ENCODE measurements around the gene POU2AF1.
"Not testable (repeated sequence)": the region's sequence is repeated elsewhere in the genome, so short reads cannot be mapped to it uniquely, and the experiment has no call there.

The POU2AF1 gene

GRCh38 chr11:111409915-111410314 lies 30.8 kb upstream of the POU2AF1 start:
- no peak for DNase-seq (ENCODE audit: low read depth)

GRCh38 chr11:111408789-111409727 lies 30.0 kb upstream of the POU2AF1 start:
- no peak for DNase-seq (ENCODE audit: low read depth)

DNA sequence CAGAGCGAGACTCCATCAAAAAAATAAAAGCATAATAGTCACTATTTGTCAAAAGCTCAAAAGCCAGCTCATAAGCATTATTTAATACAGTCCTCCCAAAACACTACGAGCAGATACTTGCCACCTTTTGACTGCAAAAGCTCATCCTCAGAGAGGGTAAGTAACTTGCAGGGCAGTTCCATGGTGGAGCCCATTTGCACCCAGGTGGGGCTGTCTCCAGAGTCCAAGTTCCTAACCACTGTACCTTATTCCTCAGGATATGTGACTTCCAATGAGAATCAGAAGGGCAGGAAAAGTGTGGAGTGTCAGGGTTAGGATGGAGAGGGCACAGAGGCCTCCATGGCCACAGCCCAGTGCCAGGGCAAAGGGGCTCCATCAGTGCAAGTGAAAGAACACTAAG lies 28.6 kb upstream of the POU2AF1 start:
- no peak for DNase-seq (ENCODE audit: low read depth)

DNA sequence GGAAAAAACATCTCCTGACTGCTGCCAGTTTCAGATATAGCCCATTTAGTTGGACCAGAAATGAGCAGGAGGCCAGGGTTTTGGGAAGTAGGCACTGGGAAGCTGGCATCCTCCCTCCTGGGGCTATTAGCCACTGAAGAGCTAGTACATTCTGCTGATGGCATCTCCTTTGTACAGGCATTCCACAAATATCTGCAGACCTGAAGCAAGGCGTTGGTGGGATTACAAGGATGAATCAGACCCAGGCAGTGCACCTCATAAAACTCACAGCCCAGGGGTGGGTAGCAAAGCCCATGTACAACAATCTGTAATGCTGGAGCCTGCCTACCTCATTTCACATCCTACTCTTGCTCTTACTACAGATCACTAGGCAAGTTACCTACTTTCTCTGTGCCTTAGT lies 27.5 kb upstream of the POU2AF1 start:
- no peak for DNase-seq (ENCODE audit: low read depth)

- no peak for DNase-seq (ENCODE audit: low read depth)
Observed at GRCh38 chr11:111406091-111406490, 27.0 kb upstream of the POU2AF1 start.

DNA sequence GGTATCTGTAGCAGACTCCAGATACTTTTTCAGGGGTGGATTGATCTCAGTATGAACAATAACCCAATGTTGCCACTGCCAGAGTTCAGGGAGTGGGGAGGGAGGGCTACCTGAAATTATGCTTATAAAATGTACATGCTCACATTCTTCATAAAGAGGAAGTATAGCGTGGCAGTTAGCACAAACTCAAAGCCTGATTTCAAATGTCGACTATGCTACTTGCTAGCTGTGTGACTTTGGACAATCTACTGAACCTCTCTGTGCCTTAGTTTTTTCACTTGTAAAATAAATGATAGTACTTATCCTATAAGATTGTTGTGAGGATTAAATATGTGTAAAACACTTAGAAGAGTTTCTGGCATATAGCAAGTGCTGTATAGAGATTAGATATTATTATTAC lies 26.5 kb upstream of the POU2AF1 start:
- no peak for DNase-seq (ENCODE audit: low read depth)

DNA sequence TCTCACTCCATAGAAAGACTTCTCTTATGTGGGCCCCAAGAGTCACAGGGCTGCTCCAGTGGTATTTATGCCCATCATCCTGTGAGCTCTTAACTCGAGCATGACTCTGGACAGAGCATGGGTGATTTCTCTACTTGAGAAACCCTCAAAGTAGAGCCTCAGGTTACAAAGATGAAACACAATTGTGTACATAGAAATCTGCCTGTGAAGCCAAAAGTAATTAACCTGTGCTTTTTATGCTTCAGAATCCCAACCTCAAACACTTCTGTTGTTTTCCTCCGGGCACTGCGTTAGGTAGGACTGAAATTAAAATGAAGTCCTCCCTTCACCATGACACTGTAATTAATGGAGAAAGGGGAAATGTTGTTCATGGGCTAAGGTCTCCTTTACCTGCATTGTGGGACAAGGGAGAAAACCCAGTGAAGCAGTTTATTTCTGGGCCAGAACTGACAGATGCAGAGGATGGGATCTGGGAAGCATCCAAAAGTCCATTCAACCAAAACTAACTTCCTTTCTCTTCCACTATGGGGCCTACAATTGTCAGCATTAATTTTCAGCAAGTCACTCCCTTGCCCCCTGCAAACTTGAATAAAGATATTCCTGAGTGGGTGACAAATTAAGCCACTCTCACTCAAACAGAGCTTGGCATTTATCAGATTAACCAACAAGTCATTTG lies 24.1 kb upstream of the POU2AF1 start:
- no peak for DNase-seq (ENCODE audit: low read depth)

DNA sequence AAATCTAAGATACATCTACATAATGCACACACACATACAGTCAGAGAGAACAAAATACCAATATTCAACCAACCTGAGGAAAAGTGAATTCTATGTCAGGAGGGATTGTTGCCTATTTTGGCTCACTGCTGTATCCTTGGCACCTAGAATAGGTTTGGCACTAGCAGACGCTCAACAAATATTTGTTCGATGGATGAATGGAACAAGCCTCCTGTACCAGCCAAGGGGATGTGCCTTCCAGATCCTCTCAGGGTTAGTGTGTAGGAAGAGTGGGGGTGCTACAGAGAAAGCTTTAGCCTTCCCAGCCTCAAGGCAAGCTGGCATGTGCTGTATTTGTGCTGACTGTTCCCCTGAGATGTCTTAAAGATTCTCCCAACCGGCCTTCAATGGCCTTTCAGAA lies 23.3 kb upstream of the POU2AF1 start:
- DNase-seq (ENCODE audit: low read depth): no peak

DNA sequence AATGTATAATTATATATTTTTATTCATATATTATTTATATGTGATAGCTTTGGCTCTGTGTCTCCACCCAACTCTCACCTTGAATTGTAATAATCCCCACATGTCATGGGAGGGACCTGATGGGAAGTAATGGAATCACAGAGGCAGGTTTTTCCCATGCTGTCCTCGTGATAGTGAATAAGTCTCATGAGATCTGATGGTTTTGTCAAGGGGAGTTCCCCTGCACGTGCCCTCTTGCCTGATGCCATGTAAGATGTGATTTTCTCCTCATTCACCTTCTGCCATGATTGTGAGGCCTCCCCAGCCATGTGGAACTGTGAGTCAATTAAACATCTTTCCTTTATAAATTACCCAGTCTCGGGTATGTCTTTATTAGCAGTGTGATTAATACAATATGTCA lies 22.9 kb upstream of the POU2AF1 start:
- not testable (repeated sequence) for DNase-seq (ENCODE audit: low read depth)

- no peak for DNase-seq (ENCODE audit: low read depth)
Observed at GRCh38 chr11:111400595-111400994, 21.5 kb upstream of the POU2AF1 start.

DNA sequence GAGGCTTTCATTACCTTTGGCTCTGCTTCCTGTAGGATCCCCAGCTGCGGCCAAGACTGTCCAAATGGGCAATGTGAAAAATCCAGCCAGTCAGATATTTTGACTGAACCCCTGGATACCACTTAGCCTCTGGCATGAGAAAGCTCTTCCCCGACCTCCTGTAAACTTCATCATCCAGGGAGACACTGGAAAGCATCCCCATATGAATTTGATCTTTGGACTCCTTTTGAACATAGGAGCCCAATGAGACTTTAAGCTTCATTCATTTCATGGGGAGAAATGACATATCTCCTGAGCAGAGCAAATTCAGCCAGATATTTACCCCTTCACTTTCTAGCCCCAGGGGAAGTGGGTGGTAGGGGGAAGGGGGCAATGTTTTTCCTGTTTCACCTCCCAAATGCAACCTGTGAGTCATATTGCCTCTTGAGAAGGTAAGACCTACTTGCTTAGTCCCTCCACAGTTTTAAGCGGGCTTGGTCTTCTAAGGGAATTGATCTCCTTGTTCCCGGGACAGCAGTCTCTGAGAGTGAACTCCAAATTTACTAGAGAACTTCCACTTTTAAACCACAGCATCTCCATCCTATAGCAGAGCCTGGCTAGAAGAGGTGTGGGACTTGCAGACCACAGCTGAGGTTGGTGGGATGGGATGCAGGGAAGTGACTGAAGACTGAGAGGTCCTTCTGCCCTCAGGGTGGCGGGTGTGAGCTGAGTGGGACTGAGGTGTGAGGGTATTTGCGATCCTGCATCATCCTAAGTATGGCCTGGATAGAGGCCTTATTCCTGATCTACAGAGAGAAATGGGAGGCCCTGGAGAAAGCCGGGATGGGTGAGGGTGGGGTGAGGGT lies 20.3 kb upstream of the POU2AF1 start:
- DNase-seq (ENCODE audit: low read depth): no peak

DNA sequence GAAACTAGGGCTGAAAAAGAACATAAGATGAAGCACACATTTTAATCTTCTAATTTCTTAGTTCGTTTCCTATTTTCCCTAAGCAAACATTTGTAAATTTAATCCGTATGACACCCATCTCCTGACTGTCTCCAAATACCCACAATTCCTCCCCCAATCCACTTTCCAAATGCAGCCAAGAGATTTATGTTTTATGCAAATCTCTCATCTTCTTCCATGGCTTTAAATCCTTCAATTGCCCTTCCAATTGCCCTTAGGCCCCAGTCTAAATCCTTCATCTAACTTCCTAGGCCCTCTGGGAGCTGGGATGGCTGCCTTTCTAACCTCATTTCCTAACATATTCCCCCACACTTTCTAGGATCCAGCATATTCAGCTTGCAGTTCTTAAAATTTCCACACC lies 18.0 kb upstream of the POU2AF1 start:
- no peak for DNase-seq (ENCODE audit: low read depth)

GRCh38 chr11:111395749-111396148 lies 16.7 kb upstream of the POU2AF1 start:
- no peak for DNase-seq (ENCODE audit: low read depth)

DNA sequence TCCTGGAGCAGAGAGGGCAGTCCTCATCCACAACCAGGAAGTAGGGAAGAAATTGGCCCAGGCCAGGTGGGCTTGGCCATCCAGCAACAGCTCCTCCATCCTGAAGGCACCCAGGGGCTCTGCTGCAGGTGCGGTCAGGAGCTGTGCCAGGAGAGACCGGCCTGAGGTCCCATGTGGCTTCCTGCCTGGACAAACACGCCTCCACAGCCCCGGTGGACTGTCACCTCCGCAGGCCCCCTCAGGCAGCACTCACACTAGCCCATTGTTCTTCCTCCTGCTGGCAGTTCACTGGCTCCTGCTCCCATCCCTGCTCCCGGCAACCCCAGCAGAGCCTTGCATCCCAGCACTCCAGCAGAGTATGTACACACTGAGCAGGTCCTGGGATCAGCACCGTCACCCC lies 16.0 kb upstream of the POU2AF1 start:
- no peak for DNase-seq (ENCODE audit: low read depth)

GRCh38 chr11:111394147-111394546 lies 15.1 kb upstream of the POU2AF1 start:
- not testable (repeated sequence) for DNase-seq (ENCODE audit: low read depth)

DNA sequence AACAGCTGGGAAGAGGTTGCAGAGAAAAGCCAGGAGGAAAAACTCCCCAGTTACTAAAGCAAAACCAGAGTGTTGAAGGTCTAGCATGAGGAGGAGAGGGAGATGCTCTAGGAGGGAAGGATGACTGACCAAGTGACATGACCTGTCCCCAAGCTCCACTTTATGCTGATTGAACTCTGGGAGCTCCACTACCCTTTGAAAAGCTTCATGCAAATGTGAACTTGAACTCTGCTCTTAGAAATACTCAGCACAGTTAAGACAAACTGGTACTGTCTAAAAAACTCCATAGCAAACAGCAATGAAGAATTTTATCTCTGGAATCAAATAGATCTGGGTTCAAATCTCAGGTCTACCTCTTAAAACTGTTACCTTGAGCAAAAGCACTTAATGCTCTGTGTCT lies 14.5 kb upstream of the POU2AF1 start:
- DNase-seq (ENCODE audit: low read depth): no peak

DNA sequence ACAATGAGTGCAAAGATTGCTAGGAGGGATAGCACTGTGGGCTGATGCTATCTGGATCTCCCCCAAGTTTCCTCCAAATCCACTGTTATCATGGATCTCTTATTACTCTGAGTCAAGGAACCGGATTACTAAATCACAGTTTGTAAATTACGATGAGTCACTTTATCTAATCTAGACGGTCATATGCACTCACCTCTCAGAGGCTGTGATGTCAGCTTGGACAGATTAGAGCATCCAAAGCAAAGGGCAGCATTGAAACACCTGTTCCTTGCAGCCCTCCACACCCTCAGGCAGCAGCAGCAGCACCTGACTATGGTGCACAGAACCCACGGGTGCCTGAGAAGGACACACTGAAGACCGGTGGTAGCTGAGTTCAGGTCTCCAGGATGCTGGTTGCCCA lies 14.0 kb upstream of the POU2AF1 start:
- DNase-seq (ENCODE audit: low read depth): no peak

- no peak for DNase-seq (ENCODE audit: low read depth)
Observed at GRCh38 chr11:111392552-111392951, 13.5 kb upstream of the POU2AF1 start.

DNA sequence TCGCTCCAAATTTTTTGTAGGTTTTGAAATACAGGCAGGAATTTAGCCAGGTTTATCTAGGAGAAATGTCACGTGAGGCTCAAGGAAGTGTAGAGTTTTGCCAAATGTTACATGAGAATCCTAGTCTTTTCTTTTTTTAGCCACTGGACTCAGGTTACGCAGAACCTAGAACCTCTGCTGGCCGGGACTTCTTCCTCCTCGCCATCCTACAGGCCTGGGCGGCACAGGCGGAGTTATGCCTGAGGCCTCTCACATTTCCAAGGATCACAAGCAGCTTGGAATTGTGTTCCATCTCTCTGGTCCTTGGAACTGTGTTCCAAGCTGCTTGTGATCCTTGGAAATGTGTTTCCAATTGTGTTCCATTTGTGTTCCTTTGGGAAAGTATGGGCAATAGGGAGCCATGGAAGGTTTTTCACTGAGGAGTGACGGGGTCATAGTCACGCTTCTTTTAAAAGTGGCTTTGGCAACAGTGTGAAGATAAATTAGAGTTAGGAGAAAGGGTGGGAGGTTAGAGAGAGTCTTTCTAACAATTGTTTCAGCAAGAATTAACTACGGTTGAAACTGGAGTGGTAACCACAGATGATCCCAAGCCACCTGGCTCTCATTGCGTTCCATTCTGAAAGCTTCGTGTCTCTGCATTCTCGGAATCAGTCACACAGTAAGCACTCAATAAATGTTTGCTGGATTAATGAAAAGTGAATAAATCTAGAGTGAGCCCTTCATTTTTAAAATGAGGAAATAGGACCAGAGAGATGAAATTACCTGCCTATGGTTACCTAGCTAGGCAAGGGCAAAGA lies 12.5 kb upstream of the POU2AF1 start:
- DNase-seq (ENCODE audit: low read depth): no peak

- no peak for DNase-seq (ENCODE audit: low read depth)
Observed at GRCh38 chr11:111388842-111389241, 9.8 kb upstream of the POU2AF1 start.

GRCh38 chr11:111388420-111388819 lies 9.3 kb upstream of the POU2AF1 start:
- no peak for DNase-seq (ENCODE audit: low read depth)

DNA sequence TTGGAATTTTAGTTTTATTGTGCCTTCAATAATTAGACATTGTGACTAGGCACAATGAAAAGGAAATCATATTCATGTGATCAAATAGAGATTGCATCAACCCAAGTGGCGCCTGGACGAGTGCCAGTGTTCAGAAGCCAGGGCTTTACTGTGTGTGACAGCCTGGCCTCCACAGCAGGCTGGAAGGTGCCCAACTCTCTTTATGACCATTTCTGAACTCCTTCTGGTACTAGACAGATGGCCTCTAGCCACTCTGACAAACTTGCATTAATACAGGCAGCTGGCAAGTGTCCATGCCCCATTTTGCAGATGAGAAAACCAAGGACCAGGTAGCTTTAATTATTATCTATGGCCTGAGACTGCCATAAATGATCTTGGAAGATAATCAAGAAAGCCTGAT lies 8.3 kb upstream of the POU2AF1 start:
- DNase-seq (ENCODE audit: low read depth): no peak

All from T follicular helper cell (primary cell).